ENCODE results near the gene MRPL37.
A peak's percentile ranks its signal among the peaks of the same experiment; 100 is the strongest.

Gene MRPL37

DNA sequence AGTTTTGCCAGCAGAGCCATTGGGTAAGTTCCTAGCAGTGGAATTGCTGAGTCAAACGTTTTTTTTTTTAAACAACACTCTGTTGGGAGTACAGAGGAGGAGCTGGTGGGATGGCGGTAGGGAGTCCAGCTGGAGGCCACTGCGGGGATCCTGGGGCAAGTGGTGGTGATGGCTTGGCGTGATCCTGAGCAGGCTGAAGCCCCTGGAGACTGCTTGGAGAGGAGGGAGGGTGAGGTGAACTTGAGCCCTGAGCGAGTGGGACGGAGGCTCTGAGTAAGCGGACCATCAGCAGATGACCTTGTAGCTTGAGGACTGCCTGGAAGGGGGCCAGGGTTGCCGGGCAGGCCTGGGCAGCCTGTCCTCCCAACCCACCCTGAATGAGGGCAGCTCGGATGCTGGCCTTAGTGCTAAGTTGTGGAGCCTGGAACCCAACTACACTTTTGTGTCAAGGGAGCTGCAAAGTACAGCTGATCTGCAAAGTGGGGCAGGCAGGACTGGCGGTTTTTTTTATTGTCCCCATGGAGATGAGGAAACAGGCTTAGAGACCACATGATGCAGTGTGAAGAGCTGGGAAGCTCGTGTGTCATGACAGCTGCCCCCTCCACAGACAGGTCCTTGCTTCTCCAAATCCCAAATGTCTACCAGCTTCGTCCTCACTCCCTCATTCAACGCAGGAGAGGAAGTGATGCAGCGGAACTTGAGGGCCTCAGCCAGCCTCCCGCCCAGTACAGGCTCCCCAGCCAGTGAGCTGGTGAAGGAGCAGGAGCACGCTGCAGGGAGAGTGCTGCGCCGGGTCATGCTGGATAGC lies 20.2 kb downstream of the MRPL37 start:
- Histone ChIP-seq H3K27ac (ENCODE audit: low read depth, low read length) (0 out of 2 replicates have a peak overlapping the region, but pooled peaks have one; percentile 24), H3K36me3 (ENCODE audit: insufficient read depth, low read length) (peaks cover 47% of the 10 kb centered on the region), H3K4me3 (ENCODE audit: low read length) (no peak overlapping the region), H3K27me3 (ENCODE audit: insufficient read depth, low read length) (no peaks in the 10 kb centered on the region), H3K4me1 (ENCODE audit: insufficient read depth, low read length) (no peaks in the 10 kb centered on the region), H3K9me3 (ENCODE audit: insufficient read depth, low read depth, low read length) (no peaks in the 10 kb centered on the region), H3K9ac (ENCODE audit: low read depth, low read length) (no peak overlapping the region)
- WGBS = 80% methylated on average over 18 of the region's 18 CpGs

DNA sequence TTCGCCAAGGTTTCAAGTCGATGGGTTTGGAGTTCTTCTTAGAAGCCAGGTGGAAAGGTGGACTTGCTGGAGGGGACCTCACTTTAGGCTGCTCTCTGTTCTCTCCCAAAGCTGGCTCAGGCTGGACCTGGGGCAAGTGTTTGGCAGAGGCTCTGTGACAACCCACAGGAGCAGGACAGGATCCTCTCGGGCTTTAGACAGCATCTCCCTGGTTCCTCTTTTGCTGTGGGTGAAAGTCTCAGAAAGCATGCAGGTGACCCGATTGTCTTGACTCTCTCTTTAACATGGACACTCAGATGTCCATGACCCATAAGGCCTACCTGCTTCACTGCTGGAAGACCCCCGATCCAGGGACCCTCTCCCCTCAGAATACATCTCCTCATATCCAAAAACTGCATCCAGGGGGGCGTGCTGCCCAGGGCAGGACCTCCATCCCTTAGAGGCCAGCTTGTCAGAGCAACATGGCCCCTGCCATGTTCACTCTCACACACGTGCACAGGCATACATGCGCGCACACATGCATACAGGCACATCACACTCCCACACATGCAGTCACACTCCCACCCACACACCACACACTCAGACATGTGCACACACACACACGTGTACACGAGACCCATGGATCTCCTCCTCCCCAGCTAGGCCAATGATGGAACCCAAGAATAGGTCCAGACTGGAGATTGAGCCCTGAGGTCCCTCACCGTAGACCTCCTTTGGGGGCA lies 21.3 kb downstream of the MRPL37 start:
- Histone ChIP-seq H3K4me3 (ENCODE audit: low read length) (no peak overlapping the region), H3K36me3 (ENCODE audit: insufficient read depth, low read length) (peaks cover 46% of the 10 kb centered on the region), H3K4me1 (ENCODE audit: insufficient read depth, low read length) (no peaks in the 10 kb centered on the region), H3K27me3 (ENCODE audit: insufficient read depth, low read length) (no peaks in the 10 kb centered on the region), H3K9ac (ENCODE audit: low read depth, low read length) (no peak overlapping the region), H3K27ac (ENCODE audit: low read depth, low read length) (no peak overlapping the region), H3K9me3 (ENCODE audit: insufficient read depth, low read depth, low read length) (no peaks in the 10 kb centered on the region)
- 92% methylated on average over 12 of the region's 12 CpGs for WGBS

DNA sequence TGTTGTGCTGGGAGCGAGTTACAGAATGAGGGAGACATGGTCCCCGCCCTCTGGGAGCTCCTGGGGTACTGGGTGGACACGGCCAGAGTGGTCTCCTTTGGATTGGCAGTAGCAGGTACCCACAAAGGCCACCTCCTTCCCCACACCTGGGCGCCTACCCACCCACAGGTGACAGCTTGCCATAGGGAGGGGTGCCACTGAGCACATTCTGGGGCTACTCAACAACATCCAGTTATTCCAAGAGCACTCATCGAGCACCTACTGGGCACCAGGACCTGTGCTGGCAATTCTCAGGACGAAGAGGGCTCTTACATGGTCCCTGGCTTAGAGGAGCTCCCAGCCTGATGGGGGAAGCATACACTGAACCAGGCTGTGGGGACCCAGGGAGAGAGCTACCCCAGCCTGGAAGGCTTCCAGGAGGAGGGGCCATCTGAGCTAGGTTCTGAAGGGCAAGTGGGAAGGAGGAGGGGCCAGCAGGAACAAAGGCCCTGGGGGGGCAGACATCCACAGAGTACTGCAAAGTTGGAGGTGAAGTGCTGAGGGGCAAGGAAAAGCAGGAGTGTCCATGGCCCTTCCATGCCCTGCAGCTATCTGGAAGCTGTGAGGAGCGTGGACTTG lies 22.0 kb downstream of the MRPL37 start:
- Histone ChIP-seq H3K4me3 (ENCODE audit: low read length) (no peak overlapping the region), H3K9ac (ENCODE audit: low read depth, low read length) (no peak overlapping the region), H3K4me1 (ENCODE audit: insufficient read depth, low read length) (no peaks in the 10 kb centered on the region), H3K27ac (ENCODE audit: low read depth, low read length) (no peak overlapping the region), H3K27me3 (ENCODE audit: insufficient read depth, low read length) (no peaks in the 10 kb centered on the region), H3K36me3 (ENCODE audit: insufficient read depth, low read length) (peaks cover 41% of the 10 kb centered on the region), H3K9me3 (ENCODE audit: insufficient read depth, low read depth, low read length) (no peaks in the 10 kb centered on the region)
- WGBS = 94% methylated on average over 7 of the region's 7 CpGs

DNA sequence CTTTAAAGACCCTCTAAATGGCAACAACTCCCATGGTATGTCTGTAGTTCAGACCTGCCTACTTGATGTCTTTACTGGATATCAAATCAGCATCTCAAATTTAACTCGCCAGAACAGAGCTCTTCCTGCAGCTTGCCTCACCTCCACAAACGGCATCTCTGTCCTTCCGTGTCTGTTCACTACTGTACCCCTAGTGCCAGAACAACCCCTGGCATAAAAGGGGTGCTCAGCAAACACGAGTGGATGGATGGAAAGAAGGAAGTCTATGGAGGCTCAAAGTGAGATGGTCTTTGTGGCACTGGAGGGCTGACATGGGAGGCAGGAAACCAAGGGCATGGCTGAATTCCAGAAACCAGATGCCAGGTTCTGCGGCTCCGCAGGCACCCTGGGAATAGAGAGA lies 22.7 kb downstream of the MRPL37 start:
- Histone ChIP-seq H3K36me3 (ENCODE audit: insufficient read depth, low read length) (peaks cover 36% of the 10 kb centered on the region), H3K27me3 (ENCODE audit: insufficient read depth, low read length) (no peaks in the 10 kb centered on the region), H3K9ac (ENCODE audit: low read depth, low read length) (no peak overlapping the region), H3K27ac (ENCODE audit: low read depth, low read length) (no peak overlapping the region), H3K9me3 (ENCODE audit: insufficient read depth, low read depth, low read length) (no peaks in the 10 kb centered on the region), H3K4me1 (ENCODE audit: insufficient read depth, low read length) (no peaks in the 10 kb centered on the region), H3K4me3 (ENCODE audit: low read length) (no peak overlapping the region)
- 88% methylated on average over 6 of the region's 6 CpGs for WGBS

DNA sequence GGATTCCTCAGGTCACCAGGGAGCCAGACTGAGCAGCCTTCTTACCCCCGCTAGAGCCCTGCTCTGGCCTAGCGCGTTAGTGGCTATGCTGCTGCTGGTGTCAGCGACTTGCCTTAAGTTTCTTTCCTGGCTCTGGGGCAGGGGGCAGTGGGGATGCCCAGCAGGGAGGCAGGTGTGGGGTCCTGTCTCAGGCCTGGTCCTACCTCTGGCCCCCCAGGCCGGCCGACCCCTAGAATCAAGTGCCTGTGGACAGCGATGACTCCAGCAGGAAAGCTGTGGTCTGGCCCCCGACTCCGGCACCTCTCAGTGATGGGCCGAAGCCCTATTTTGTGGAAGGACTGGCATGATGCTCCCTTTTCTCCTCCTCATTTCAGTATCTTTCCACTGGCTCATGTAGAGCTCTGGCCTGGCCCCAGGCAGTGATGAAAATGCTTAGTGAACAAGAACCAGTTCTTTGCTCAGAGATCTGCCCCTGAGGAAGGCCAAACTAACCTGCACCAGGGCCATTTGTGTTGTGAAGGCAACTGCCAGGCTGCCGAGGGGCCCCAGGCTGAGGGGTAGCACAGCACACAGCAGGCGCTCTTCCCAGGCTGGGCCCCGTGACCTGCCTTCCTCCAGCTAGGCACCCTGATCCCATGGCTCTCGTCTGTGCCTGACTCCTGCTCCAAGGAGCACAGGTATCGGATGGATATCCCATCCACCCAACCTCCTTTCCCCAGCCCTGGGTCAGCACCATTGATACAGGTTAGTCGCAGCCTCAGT lies 23.7 kb downstream of the MRPL37 start:
- H3K27me3 ChIP-seq (ENCODE audit: insufficient read depth, low read length) = no peaks in the 10 kb centered on the region
- no peaks in the 10 kb centered on the region for H3K9me3 ChIP-seq (ENCODE audit: insufficient read depth, low read depth, low read length)
- H3K27ac ChIP-seq (ENCODE audit: low read depth, low read length) = no peak overlapping the region; the same call in 1 of the 2 replicates
- peaks cover 30% of the 10 kb centered on the region for H3K36me3 ChIP-seq (ENCODE audit: insufficient read depth, low read length)
- WGBS = 92% methylated on average over 16 of the region's 16 CpGs
- H3K9ac ChIP-seq (ENCODE audit: low read depth, low read length) = no peak overlapping the region
- H3K4me1 ChIP-seq (ENCODE audit: insufficient read depth, low read length) = no peaks in the 10 kb centered on the region
- no peak overlapping the region for H3K4me3 ChIP-seq (ENCODE audit: low read length)

GRCh38 chr1:54224233-54224632 lies 24.3 kb downstream of the MRPL37 start:
- Histone ChIP-seq H3K27me3 (ENCODE audit: insufficient read depth, low read length) (no peaks in the 10 kb centered on the region), H3K27ac (ENCODE audit: low read depth, low read length) (no peak overlapping the region; the same call in 1 of the 2 replicates), H3K4me1 (ENCODE audit: insufficient read depth, low read length) (no peaks in the 10 kb centered on the region), H3K9me3 (ENCODE audit: insufficient read depth, low read depth, low read length) (no peaks in the 10 kb centered on the region), H3K36me3 (ENCODE audit: insufficient read depth, low read length) (peaks cover 28% of the 10 kb centered on the region), H3K9ac (ENCODE audit: low read depth, low read length) (no peak overlapping the region), H3K4me3 (ENCODE audit: low read length) (no peak overlapping the region)
- 93% methylated on average over 6 of the region's 6 CpGs for WGBS

DNA sequence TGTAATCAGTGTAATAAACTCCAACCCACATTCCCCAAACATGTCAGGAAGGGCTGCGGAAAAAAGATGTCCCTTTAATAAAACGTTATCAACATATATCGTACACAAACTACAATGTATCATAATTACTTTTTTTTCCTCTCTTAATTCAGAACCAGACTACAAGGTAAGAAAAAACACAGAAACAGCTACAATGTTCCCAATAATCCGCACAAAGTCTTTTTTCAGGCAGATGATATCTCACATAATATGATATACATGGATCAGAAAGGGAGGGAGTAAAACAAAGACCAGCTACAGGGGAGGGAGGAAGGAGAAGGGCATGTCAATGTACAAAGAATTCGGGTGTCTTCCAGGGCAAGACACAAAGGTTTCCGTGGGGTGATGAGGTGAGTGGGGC lies 25.4 kb downstream of the MRPL37 start:
- Histone ChIP-seq H3K27ac (ENCODE audit: low read depth, low read length) (no peak overlapping the region), H3K27me3 (ENCODE audit: insufficient read depth, low read length) (no peaks in the 10 kb centered on the region), H3K4me3 (ENCODE audit: low read length) (no peak overlapping the region), H3K36me3 (ENCODE audit: insufficient read depth, low read length) (peaks cover 24% of the 10 kb centered on the region), H3K9me3 (ENCODE audit: insufficient read depth, low read depth, low read length) (no peaks in the 10 kb centered on the region), H3K9ac (ENCODE audit: low read depth, low read length) (no peak overlapping the region), H3K4me1 (ENCODE audit: insufficient read depth, low read length) (no peaks in the 10 kb centered on the region)
- WGBS = 92% methylated on average over 6 of the region's 6 CpGs

GRCh38 chr1:54225986-54226559 lies 26.1 kb downstream of the MRPL37 start:
- H3K9ac ChIP-seq (ENCODE audit: low read depth, low read length) = no peak overlapping the region
- 95% methylated on average over 20 of the region's 20 CpGs for WGBS
- H3K27me3 ChIP-seq (ENCODE audit: insufficient read depth, low read length) = no peaks in the 10 kb centered on the region
- H3K36me3 ChIP-seq (ENCODE audit: insufficient read depth, low read length) = peaks cover 20% of the 10 kb centered on the region
- no peak overlapping the region for H3K4me3 ChIP-seq (ENCODE audit: low read length)
- no peak overlapping the region for H3K27ac ChIP-seq (ENCODE audit: low read depth, low read length)
- H3K4me1 ChIP-seq (ENCODE audit: insufficient read depth, low read length) = no peaks in the 10 kb centered on the region
- no peaks in the 10 kb centered on the region for H3K9me3 ChIP-seq (ENCODE audit: insufficient read depth, low read depth, low read length)

DNA sequence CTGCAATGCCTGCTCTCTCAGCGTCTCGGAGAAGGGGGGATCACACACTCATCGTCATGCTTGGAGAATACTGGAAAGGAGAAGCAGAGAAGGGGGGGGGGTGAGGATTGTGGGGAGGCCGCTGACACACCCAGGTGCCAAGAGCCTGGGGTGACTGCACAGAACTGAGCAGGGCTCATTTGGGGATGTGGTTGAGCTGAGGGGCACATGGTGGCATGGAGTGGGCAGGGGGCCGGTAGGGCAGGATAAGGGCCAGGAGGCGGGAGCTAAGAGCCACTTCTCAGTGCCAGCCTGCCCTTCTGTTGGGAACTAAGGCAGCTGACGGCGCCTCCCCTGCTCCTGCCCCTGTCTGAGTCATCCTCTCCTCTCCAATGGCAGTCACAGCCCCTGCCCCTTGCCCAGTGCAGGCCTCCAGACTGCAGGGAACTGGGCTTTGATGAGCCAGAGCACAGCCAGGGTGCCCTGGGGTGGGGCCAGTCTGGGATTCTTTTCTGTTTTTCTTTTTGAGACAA lies 27.2 kb downstream of the MRPL37 start:
- H3K9ac ChIP-seq (ENCODE audit: low read depth, low read length) = no peak overlapping the region
- no peaks in the 10 kb centered on the region for H3K4me1 ChIP-seq (ENCODE audit: insufficient read depth, low read length)

DNA sequence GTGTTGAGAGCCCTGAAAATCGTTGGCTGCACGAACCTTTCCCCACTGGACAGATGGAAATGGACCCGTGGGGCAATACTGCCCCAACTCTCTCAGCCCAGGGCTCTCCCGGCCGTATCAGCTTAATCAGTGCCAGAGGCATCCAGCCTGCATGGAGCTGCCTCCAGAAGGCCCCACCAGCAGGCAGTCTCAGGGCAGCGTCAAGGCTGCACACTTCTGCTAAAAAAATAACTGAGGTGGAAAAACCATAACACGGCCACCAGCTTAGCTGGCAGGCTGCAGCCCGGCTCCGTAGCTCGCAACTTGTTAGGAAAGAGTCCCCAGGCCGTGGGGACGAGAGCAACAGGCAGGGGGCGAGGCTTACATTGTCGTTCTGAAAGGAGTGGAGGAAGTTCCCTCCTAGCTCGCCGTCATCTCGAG lies 27.9 kb downstream of the MRPL37 start:
- H3K27me3 ChIP-seq (ENCODE audit: insufficient read depth, low read length) = no peaks in the 10 kb centered on the region
- H3K36me3 ChIP-seq (ENCODE audit: insufficient read depth, low read length) = peaks cover 24% of the 10 kb centered on the region
- H3K4me3 ChIP-seq (ENCODE audit: low read length) = no peak overlapping the region
- 74% methylated on average over 17 of the region's 17 CpGs for WGBS
- no peak overlapping the region for H3K9ac ChIP-seq (ENCODE audit: low read depth, low read length)
- no peak overlapping the region for H3K27ac ChIP-seq (ENCODE audit: low read depth, low read length)
- no peaks in the 10 kb centered on the region for H3K4me1 ChIP-seq (ENCODE audit: insufficient read depth, low read length)
- H3K9me3 ChIP-seq (ENCODE audit: insufficient read depth, low read depth, low read length) = no peaks in the 10 kb centered on the region

More for the DNA sequence above, 27.2 kb downstream of the MRPL37 start:
- Histone ChIP-seq H3K9me3 (ENCODE audit: insufficient read depth, low read depth, low read length) (no peaks in the 10 kb centered on the region), H3K27ac (ENCODE audit: low read depth, low read length) (no peak overlapping the region), H3K27me3 (ENCODE audit: insufficient read depth, low read length) (no peaks in the 10 kb centered on the region), H3K36me3 (ENCODE audit: insufficient read depth, low read length) (peaks cover 24% of the 10 kb centered on the region), H3K4me3 (ENCODE audit: low read length) (no peak overlapping the region)
- 90% methylated on average over 8 of the region's 8 CpGs for WGBS
